Measurements from ENCODE around the gene SEL1L3.

Gene SEL1L3

DNA sequence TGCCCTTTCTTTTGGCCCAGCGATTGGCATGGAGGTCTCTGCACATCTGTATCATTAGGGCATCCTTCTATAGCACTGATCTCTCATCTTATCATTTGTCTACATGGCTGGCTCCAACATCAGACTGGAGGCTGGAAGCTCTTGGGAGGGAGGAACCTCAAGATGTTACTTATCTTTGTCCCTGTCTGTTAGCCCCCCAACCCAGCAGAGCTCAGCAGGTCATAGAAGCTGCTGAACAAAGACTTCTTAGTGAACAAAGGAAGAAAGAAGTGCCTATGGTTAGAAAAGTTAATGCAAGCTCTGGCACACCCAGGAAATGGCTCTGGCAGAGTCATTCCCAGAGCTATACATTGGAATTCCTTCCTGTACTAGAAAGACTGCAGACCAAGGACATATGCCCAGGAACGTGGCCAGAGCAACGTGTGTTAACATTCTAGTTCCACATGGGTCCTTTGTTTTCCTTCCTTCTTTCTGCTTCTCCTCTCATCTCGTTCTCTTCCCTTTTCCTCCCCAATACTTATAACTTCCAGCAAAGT is 74.0 kb downstream of the SEL1L3 start:
- no peak for DNase-seq

DNA sequence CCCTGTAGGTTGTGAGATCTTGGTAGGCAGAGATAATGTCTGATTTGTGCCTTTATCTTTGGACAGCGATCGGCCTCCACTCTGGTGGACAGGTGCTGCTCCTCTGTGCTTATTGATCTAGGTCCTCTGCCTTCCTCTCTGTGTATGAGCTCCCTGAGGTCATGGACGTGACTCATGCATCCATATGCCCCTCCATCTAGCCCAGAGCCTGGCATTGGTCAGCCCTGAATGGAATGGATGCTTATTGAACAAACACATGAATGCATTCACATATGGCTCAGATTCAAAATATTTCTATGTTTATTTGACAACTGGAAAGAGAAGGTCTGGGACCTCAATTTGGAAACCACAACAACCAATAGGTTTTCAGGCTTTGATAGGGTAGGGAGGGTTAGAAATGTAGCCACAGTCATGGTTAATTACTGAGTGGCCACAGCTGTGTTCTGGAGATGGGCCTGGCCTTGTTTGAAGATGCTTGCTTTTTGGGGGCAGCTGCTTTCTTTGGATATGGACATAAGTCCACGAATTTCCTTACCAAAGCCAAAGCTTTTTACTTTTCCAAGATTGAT is 76.2 kb downstream of the SEL1L3 start:
- no peak for DNase-seq

DNA sequence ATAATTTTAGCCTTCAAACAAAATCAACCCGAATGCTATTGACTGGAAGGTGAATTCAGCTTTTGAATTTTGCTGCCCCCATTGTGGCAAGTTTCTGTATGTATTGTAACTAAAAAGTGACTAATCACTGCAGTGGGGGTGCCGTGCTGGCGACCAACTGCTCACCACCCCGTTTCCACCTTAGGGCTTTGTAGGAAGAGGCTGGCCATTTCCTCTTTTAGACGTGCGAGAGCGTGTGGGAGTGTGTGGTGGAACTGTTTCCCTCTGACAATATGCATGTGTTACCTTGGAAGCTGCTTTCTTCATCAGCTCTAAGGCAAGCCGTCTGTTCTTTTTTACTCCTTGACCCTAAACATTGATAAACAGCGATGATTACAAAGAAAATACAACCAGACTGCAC is 78.8 kb downstream of the SEL1L3 start:
- no peak for DNase-seq

DNA sequence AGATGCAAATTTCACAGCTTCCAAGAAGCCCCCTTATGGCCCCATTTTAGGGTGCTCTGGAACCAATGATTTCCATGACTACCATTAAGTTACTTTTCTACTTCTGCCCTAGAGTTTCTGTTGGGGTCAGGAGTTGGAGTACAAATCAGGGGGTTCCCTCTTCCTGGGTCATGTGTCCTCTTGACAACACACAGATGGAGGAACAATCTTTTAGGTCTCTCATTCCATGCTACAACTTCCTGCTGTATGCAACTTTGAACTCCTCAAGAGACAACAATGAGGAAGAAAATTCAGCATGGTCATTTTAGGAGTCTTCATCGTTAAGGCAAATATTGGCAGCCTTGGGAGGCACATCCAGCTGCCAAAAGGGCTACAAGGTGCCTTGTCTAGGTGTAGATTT is 79.7 kb downstream of the SEL1L3 start:
- DNase-seq, result no peak

DNA sequence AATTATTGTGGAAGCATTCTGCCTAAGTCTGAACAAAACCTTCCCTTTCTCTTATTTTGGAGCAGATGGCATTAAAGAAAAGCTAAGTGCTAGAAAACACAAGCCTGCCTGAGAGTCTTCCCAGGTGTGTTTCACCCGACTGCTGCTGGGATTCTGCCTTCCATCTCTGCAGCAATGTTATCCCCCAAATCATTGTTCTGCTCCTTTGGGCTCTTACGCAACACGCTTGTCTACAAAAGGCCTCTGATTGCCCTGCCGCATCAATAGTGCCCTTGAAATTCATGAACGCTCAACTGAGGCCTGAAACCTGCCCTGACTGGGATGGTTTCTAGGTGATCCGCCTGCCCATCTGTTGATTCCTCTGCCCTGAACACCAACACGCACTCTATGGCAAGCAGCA is 80.3 kb downstream of the SEL1L3 start:
- no peak for DNase-seq

DNA sequence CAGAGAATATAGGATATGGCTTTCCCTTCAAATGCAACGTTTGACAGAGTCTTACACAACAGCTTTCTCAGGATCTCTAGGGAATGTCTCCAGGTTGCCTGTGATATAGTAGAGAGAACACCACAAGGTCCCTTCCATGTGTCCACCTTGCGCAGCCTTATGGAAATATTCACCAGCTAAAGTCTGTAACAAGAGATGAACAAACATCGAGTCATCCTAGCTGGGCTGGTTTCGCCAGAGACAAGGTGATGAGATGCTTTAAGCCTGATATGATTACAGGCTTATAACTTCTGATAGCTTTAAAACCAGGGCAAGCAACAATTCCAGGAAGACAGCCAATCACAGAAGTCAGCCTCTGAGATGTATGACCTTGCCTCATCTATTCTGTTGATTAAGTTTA is 83.8 kb downstream of the SEL1L3 start:
- DNase-seq, result no peak

DNA sequence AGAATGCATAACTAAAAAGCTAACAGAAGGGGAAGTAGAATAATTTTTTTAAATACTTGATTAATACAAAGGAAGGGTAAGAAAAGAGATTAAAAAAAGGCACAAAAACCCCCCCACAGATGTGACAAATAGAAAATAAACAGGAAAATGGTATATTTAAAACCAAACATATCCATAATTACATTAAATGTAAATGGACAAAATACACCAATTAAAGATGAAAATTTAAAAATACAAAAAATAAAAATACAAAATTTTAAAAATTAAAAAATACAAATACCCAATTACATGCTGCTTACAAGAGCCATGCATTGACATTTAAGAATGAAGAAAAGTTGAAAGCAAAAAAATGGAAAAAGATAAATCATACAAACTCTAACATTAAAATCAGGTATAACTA is 86.0 kb downstream of the SEL1L3 start:
- no peak for DNase-seq

DNA sequence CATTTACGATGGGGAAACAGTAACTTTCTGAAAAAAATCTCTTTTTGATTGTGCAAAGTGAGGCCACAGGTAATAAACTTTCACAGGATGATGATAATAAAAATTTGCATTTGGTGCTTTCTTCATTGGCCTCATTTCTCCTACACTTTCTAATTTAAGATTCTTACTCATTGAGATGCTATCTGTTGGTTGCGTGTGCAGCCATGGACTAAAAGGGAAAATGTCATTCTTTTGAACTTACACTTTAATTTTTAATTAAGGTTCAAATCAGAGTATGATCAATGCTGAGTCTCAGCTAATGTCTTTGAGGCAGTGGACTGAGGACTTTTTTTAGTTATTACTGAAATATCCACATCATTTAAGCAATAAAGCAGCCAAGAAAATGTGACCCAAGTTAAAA is 87.6 kb downstream of the SEL1L3 start:
- DNase-seq, result no peak

DNA sequence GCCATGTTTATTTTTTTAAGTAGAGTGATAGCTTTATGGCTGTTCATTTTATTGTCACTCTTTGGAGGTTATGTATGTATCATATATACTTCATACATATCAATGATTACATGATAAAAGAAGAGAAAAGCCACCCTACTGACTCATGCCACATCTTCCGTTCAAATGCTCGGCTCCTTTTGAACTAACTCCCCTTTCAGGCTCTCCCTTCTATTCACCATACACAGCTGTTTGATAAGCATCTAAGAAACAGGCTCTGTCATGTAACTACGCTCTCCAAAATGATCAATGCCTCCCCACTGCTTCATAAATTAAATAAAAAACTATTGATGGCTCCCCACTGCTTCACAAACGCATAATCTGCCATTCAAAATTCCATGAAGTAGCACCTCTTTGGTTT is 89.4 kb downstream of the SEL1L3 start:
- DNase-seq, result no peak

DNA sequence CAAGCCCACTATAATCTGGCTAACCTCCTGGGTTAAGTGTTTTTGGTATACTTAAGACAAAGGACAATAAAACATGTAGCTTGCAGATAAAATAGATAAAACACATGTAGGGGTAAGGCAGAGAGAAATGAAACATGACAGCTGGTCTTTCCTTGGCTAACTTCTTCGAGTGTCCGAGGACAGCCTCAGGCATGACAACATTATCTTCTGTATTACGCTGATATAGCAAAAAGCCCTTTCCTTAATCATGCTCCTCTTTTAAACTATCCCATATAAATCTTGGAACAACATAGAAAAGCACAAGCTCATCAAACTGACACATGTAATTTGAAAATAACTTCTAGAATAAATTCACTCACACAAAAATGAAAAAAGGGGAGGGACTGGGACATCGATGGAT is 91.1 kb downstream of the SEL1L3 start:
- no peak for DNase-seq

DNA sequence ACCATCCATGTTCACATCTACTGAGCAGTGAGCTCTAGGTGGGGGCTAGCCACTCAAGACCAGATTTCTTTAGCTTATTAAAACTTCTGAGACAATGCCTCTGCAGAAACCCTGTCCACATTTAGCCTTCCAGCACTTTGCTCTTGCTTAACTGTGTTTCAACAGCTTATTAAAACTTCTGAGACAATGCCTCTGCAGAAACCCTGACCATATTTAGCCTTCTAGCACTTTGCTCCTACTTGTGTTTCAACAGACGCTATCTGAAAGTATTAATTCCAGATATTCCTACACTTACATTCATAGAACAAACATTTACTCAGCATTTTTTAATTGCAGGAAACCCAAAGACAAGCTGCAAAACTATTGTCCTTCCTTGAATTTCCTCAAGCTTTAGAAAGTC is 91.9 kb downstream of the SEL1L3 start:
- DNase-seq, result no peak

DNA sequence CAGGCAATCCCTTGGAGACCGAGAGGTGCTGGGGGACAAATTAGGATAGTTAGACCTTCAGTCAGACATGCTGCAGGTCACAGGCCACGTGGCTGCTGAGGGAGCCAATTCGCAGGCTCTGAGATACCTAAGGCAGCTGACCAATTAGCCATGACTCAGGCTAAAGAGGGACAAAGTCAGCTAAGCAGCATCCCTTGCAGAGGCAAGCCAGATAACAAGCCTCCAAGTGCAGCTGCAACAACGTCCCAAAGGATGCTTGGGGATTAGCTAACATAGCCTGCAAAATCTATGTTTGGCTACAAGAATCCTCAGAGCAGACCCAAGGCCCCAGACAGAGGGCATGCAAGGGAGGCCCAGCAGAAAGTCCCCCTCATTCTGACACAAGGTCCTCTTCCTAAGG is 93.5 kb downstream of the SEL1L3 start:
- no peak for DNase-seq

DNA sequence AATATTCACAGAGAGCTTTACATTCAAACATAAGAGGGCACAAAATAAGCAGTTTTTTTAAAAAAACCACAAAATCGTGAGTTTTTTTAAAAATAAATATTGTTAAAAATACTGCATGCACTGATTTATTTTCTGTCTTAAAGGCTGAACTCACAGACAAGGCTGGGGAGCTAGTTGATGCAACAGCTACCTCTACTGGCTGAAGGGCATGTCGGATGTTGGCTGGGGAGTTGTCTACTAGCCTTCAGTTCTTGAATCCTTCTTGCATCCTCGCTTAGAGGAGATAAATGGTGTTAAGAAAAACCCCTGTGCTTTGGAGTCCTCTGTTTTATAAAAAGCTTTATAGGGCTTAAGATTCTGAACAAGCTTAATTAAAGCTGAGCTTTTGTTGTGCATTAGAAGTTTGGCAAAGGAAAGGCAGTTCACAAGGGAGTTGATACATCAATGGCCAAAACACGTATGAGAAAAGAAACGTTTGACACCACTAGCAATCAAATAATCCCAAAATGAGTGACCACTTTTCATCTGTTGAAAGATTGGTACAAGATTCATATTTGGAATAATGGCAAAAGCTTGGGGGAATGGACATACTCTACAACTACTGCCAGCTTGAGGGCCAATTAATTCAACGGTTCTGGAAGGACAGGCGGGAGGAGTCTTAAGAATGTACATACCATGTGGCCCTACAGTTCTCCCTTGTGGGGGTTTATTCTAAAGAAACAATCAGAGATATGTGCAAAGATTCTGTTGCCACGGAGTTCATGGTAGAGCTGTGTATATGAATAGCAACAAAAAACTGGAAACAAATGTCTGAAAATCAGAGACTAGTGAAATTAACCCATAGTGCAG is 94.7 kb downstream of the SEL1L3 start:
- DNase-seq, result no peak

DNA sequence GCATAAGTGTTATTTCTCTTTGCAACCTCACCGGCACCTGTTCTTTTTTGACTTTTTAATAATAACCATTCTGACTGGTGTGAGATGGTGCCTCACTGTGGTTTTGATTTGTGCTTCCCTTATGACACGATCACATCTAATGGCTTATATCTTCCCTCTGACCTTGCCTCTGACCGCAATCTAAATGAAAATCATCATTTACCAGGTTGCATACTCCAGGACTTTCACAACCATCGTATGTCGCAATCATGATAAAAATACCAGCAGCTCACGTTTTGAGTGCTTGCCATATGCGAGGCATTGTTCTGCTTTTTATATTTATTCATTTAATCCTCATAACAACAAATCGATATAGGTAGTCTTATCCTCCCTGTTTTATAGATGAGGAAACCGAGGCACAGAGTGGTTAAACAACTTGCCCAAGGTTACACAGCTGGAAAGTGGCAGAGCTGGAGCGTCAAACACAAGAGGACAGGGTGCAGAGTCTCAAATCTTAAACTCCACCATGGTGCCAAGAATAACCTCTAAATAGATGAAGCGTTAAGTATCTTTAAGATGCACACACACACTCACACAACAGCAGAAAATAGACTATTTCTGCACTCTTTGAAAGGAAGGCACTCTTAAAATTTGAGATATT is 102.2 kb downstream of the SEL1L3 start:
- no peak for DNase-seq

DNA sequence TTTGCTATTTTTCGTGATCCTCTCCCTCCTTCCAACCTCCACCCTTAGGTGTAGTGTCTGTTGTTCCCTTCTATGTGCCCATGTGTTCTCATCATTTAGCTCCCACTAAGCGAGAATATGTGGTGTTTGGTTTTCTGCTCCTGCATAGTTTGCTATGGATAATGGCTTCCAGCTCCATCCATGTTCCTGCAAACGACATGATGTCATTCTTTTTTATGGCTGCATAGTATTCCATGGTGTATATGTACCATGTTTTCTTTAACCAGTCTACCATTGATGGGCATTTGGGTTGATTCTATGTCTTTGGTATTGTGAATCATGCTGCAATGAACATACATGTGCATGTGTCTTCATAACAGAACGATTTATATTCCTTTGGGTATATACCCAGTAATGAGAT is 102.7 kb downstream of the SEL1L3 start:
- no peak for DNase-seq

DNA sequence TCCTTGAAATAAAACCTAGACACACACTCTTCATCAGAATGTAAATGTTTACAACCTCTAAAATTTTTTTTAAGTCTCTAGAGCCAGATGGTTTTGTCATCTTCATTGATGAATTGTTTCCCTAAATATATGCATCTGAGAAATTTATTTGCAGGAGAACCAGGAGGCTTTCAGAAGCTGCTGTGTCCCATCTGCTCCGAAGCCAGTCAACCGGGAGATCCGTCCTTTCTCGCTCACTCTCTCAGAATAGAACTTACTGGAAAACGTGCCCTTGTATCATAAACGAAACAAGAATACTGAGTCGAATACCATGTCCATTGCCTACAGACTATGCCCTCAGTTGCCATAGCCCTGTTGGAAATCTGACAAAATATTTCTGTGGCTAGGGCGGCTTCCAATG is 103.7 kb downstream of the SEL1L3 start:
- DNase-seq, result no peak

DNA sequence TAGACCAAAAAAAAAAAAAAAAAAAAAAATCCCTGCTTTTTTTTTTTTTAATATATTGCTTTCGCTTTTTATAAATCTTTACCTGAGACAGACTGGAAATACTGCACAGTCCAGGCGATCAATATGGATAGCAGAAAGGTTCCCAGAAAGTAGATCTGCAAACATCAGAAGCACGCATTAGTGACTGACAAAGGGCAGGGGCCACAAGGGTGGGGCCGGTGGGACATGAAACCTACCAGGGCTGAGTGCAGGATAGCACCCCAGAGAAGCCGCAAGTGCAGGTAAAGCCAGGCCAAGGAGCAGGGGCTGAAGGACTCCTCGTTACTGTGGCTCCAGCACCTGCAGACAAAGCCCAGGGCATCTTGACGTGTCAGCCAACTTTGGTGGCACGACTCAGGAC is 105.3 kb downstream of the SEL1L3 start:
- no peak for DNase-seq

DNA sequence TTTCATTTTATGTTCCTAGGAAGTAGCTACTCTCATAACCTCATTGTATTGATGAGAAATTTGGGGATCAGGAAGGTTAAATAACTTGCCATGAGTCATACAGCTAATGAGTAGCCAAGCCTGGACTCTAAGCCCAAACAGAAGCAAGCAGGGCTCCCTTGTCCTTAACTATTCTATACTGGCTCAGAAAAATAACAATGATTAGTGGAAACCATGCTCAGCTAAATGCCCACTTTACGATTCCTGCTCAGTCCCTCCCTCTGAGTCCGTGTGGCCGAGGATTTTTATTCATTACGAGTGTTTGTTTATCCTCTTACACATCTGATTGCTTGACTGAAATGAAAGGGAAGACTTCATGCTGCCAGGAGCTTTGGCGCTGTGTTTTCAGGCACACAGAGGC is 106.3 kb downstream of the SEL1L3 start:
- no peak for DNase-seq

DNA sequence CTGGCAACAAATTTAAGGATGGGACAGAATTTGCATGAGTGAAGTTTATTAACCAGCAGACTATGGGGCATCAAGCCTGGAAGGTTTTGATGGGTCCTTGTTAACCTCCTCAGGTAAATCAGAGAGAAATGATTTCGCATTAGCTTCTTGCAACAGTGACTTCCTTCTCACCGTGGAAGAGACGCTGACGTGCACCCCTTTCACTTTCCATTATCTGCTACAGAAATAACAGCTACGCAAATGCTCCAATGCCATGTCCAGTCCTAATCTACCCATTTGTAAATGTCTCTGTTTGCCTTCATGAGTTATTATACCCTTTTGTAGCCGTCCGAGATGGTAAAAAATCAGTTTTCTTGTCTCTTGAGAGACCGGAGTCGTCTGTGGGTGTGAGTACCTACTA is 106.9 kb downstream of the SEL1L3 start:
- no peak for DNase-seq

DNA sequence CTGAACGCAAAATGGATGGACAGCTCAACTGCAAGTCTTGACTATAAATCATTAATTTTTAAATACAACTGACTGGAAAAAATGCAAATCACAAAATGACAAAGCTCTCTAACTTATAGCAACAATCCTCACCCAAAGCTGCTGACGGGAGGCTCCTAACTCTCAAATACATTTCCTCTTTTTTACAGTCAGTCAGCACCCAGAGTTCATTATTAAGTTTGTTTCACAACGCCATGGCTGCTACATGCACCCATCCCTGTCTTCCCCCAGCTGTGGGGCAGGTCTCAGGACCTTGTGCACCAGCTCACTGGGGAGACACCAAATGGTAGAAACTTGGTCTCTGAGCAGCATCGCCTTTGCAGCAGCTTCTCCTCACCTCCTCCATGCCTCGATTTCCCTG is 109.5 kb downstream of the SEL1L3 start:
- DNase-seq, result no peak

DNA sequence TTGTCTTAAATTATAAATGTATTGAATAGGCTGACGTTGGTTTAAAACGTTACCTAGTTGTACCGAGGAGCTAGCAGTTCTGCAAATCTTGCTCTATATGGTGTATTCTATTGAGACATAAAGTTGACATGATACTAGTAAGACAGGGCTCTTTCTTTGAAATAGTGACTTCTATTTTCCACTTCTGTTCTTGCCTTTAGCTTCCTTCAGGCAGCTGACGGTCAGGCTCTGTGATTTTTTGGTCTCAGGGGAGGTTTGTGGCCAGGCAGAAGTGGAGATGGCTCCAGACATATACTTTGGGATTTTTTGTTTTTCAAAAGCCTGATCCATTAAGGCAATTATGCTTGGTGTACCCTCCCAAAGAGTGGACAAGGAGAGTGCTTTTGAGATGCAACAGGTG is 111.9 kb downstream of the SEL1L3 start:
- no peak for DNase-seq

DNA sequence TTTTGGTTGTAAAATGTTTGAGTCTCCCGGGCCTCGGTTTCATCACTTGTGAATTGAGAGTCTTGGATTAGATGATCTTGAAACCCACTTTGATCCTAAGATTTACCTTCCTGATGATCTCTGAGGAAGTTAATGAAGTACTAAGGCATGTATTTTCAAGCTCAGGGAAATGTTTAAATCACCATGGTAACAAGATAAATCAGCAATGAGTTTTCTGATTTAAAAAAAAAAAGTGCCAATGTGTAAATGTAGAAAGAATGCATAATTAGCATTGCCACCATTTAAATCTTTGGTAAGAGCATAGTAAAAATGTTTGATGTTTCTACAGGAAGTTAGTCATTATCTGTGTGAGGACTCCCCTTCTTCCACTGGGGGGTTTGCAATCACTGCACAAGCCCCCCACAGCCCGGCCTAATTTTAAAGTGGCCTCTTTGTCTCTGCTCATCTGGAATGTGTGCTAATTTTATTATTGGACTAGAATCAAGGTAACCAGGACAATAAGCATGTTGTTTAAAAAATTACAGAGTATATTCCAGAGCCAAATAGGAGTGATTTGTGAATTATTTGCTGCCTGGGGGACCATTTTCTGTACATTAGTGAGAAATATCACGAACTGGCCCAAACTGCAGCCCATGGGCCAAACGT is 113.5 kb downstream of the SEL1L3 start:
- DNase-seq, result no peak

DNA sequence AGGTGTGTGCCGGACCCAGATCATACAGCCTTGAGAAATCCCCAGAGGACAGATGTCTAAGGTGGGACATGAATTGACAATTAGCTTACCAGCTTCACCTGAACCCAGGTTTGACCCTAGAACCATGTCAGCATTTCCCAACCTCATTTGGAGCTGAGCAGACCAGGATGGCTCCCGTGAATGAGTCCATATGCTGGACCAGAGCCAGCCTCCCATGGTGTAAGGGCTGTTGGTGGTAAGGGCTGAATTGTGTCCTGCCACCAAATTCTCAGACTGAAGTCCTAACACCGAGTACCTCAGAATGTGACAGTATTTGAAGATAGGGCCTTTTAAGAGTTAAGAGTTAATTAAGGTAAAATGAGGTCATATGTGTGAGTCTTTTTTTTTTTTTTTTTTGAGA is 118.8 kb downstream of the SEL1L3 start:
- no peak for DNase-seq

DNA sequence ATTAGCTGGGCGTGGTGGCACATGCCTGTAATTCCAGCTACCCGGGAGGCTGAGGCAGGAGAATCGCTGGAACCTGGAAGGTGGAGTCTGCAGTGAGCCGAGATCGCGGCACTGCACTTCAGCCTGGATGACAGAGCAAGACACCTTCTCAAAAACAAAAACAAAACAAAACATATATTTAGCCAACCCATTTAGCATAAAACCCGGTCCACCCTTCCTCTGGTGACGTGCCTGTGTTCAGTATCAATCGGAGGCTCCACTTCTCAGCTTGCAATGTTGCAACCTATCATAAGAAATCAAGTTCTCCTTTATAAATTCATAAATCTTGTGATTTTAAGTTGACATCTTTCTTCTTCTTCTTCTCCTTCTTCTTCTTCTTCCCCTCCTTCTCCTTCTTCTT is 133.2 kb downstream of the SEL1L3 start:
- DNase-seq, result no peak

All from activated CD4-positive, alpha-beta T cell treated with anti-CD3 and anti-CD28 coated beads, Interleukin-2, amount 50 U/mL, for 1 hour (primary cell).